ACC112 (cell line): ENCODE data around the gene STXBP4.

ENCODE experiments used
- H2AFZ ChIP-seq: fragments of 200-600 bp; sonication (generic); one replicate; pipeline ENCODE4 v1.6.0; 2017; ENCODE audit warnings: antibody characterized with exemption, low read length; ENCODE audit not compliant: unreplicated experiment
- H3K27ac ChIP-seq: fragments of 200-600 bp; sonication (generic); 2 replicates; pipeline ENCODE4 v1.5.1; 2014; ENCODE audit warnings: low read depth, mild to moderate bottlenecking, antibody characterized with exemption, low read length, moderate library complexity
- H3K27me3 ChIP-seq: fragments of 200-600 bp; sonication (generic); 2 replicates; pipeline ENCODE4 v1.6.1; 2014; ENCODE audit warnings: mild to moderate bottlenecking, antibody characterized with exemption, low read length, moderate library complexity, mixed read lengths; ENCODE audit not compliant: insufficient read depth
- H3K36me3 ChIP-seq: fragments of 200-600 bp; sonication (generic); 2 replicates; pipeline ENCODE4 v1.6.1; 2016; ENCODE audit warnings: mild to moderate bottlenecking, antibody characterized with exemption, low read length, moderate library complexity, mixed read lengths; ENCODE audit not compliant: insufficient read depth
- H3K4me1 ChIP-seq: fragments of 200-600 bp; sonication (generic); one replicate; pipeline ENCODE4 v1.6.1; 2016; ENCODE audit warnings: low read length, mixed read lengths; ENCODE audit not compliant: insufficient read depth, unreplicated experiment, control insufficient read depth
- H3K4me3 ChIP-seq: fragments of 200-600 bp; sonication (generic); 2 replicates; pipeline ENCODE4 v1.5.1; 2014; ENCODE audit warnings: mild to moderate bottlenecking, low read depth, low read length
- H3K79me2 ChIP-seq: fragments of 200-600 bp; sonication (generic); one replicate; pipeline ENCODE4 v1.6.0; 2016; ENCODE audit warnings: low read length; ENCODE audit not compliant: control insufficient read depth, unreplicated experiment, insufficient read depth

STXBP4 gene

GRCh38 chr17:55117164-55117563 lies 148.6 kb downstream of the STXBP4 start:
- H3K36me3 ChIP-seq, result no peaks in the 10 kb centered on the region
- no peaks in the 10 kb centered on the region for H3K27me3 ChIP-seq
- H3K4me1 ChIP-seq, result no peaks in the 10 kb centered on the region
- no peak overlapping the region for H3K27ac ChIP-seq
- no peak overlapping the region for H3K4me3 ChIP-seq
- H3K79me2 ChIP-seq, result no peaks in the 10 kb centered on the region
- H2AFZ ChIP-seq, result no peak overlapping the region

GRCh38 chr17:55120651-55121050 lies 152.1 kb downstream of the STXBP4 start:
- no peaks in the 10 kb centered on the region for H3K79me2 ChIP-seq
- H3K27me3 ChIP-seq, result no peaks in the 10 kb centered on the region
- H3K36me3 ChIP-seq, result no peaks in the 10 kb centered on the region
- H3K4me3 ChIP-seq, result no peak overlapping the region
- no peaks in the 10 kb centered on the region for H3K4me1 ChIP-seq
- H2AFZ ChIP-seq, result no peak overlapping the region
- no peak overlapping the region for H3K27ac ChIP-seq

GRCh38 chr17:55121268-55121667 lies 152.7 kb downstream of the STXBP4 start:
- Histone ChIP-seq H3K36me3 (no peaks in the 10 kb centered on the region), H3K4me1 (no peaks in the 10 kb centered on the region), H3K27me3 (no peaks in the 10 kb centered on the region), H3K4me3 (no peak overlapping the region), H3K79me2 (no peaks in the 10 kb centered on the region), H2AFZ (no peak overlapping the region), H3K27ac (no peak overlapping the region)

DNA sequence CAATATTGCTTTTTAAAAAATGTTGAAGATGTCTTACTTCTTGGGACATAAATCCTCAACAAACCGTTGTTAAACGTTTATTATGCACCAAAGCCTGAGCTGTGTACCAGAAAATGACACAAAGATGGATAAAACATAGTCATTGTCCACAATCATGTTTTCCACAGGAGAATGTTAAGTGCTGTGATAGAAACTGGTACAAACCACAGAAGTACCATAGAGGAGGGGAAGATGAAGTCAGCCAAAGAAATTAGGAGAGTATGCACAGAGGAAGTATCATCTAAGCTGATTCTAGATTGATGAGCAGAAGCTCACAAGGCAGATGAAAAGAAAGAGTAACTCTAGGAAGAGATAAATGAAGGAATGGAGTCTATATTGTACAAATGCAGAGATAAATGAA lies 153.5 kb downstream of the STXBP4 start:
- no peaks in the 10 kb centered on the region for H3K4me1 ChIP-seq
- H3K36me3 ChIP-seq, result no peaks in the 10 kb centered on the region
- H3K4me3 ChIP-seq, result no peak overlapping the region
- H2AFZ ChIP-seq, result no peak overlapping the region
- H3K27ac ChIP-seq, result no peak overlapping the region
- H3K79me2 ChIP-seq, result no peaks in the 10 kb centered on the region
- no peaks in the 10 kb centered on the region for H3K27me3 ChIP-seq

- Histone ChIP-seq H3K27me3 (no peaks in the 10 kb centered on the region), H3K4me3 (no peak overlapping the region), H3K79me2 (no peaks in the 10 kb centered on the region), H3K27ac (no peak overlapping the region), H3K4me1 (no peaks in the 10 kb centered on the region), H2AFZ (no peak overlapping the region), H3K36me3 (no peaks in the 10 kb centered on the region)
These were observed 156.3 kb downstream of the STXBP4 start for GRCh38 chr17:55124730-55125360.

DNA sequence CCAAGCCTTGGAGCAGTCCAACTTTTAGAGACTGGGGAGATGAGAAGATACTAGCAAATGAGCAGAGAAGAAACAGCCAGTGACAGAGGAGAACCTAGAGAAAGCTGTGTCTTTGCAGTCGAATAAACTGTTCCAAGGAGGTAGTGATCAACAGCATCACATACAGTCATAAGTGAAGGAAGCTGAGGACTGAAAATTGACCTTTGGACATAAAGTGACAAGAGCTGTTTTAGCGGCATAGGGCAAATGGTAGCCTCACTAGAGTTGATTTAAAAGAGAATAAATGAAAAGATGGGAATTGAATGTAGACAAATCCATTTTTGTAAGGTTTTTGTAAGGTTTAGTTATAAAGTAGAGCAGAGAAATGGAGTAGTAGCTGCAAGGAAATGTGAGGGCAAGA lies 165.0 kb downstream of the STXBP4 start:
- H3K27ac ChIP-seq, result no peak overlapping the region
- H3K4me3 ChIP-seq, result no peak overlapping the region
- no peaks in the 10 kb centered on the region for H3K79me2 ChIP-seq
- H3K27me3 ChIP-seq, result no peaks in the 10 kb centered on the region
- H2AFZ ChIP-seq, result no peak overlapping the region
- no peaks in the 10 kb centered on the region for H3K36me3 ChIP-seq
- peaks cover 8% of the 10 kb centered on the region for H3K4me1 ChIP-seq

GRCh38 chr17:55134486-55135157 lies 166.1 kb downstream of the STXBP4 start:
- Histone ChIP-seq H3K27me3 (no peaks in the 10 kb centered on the region), H3K36me3 (no peaks in the 10 kb centered on the region), H3K79me2 (no peaks in the 10 kb centered on the region), H2AFZ (no peak overlapping the region), H3K4me1 (peaks cover 8% of the 10 kb centered on the region), H3K27ac (no peak overlapping the region; the same call in 1 of the 2 replicates), H3K4me3 (no peak overlapping the region)

- no peak overlapping the region for H2AFZ ChIP-seq
- H3K27ac ChIP-seq, result no peak overlapping the region
- no peak overlapping the region for H3K4me3 ChIP-seq
- no peaks in the 10 kb centered on the region; the same call in 1 of the 2 replicates for H3K36me3 ChIP-seq
- H3K4me1 ChIP-seq, result no peaks in the 10 kb centered on the region
- no peaks in the 10 kb centered on the region for H3K79me2 ChIP-seq
- no peaks in the 10 kb centered on the region for H3K27me3 ChIP-seq
These were observed 172.2 kb downstream of the STXBP4 start for GRCh38 chr17:55140809-55141208.

GRCh38 chr17:55144518-55144917 lies 176.0 kb downstream of the STXBP4 start:
- H3K27ac ChIP-seq, result no peak overlapping the region
- H2AFZ ChIP-seq, result no peak overlapping the region
- no peaks in the 10 kb centered on the region for H3K79me2 ChIP-seq
- H3K4me3 ChIP-seq, result no peak overlapping the region
- no peaks in the 10 kb centered on the region; the same call in 1 of the 2 replicates for H3K36me3 ChIP-seq
- H3K27me3 ChIP-seq, result no peaks in the 10 kb centered on the region
- no peaks in the 10 kb centered on the region for H3K4me1 ChIP-seq

DNA sequence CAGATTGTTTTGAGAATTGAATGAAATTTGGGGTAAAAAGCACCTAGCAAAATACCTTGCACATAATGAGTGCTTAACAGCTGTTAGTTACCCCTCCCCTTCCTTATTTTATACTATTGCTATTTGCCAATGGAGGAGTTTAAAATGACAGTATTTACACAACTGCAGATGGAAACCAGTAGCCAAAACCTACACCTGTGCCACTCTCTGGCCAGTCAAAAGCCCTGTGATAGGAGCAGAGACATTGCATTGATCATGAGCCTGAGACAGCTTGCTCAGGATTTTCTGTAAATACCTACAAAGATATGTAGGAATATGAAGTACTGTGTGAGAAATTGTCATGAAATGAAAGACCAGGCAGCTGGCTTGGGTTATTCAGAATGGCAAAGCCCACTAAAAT lies 180.9 kb downstream of the STXBP4 start:
- Histone ChIP-seq H2AFZ (no peak overlapping the region), H3K36me3 (no peaks in the 10 kb centered on the region), H3K4me1 (no peaks in the 10 kb centered on the region), H3K27me3 (no peaks in the 10 kb centered on the region), H3K27ac (no peak overlapping the region), H3K4me3 (no peak overlapping the region), H3K79me2 (no peaks in the 10 kb centered on the region)

GRCh38 chr17:55152236-55152635 lies 183.7 kb downstream of the STXBP4 start:
- no peak overlapping the region for H3K4me3 ChIP-seq
- H3K27ac ChIP-seq, result no peak overlapping the region
- H3K4me1 ChIP-seq, result peaks cover 9% of the 10 kb centered on the region
- no peaks in the 10 kb centered on the region for H3K79me2 ChIP-seq
- no peaks in the 10 kb centered on the region for H3K36me3 ChIP-seq
- no peak overlapping the region for H2AFZ ChIP-seq
- no peaks in the 10 kb centered on the region for H3K27me3 ChIP-seq
